Tibial artery (tissue), 4 donors: ENCODE results near the gene SP6.

Source experiments
- DNase-seq, 2 donors: peaks; one replicate each; pipeline ENCODE4 v3.0.0-alpha.2; 2019
- H3K27ac ChIP-seq, 2 donors: fragments of 200-600 bp; sonication (generic) in 1 of 2; 1 replicate in 1 of 2; 2 replicates in 1 of 2; pipeline ENCODE4 v1.5.1; 2018 to 2019; ENCODE audit warnings: mild to moderate bottlenecking in 1 of 2
- H3K27me3 ChIP-seq, 2 donors: fragments of 200-600 bp; sonication (generic) in 1 of 2; one replicate each; pipeline versions ENCODE4 v1.5.1 to v1.6.0; 2016 to 2019
- H3K36me3 ChIP-seq, 3 donors: fragments of 200-600 bp; sonication (generic) in 2 of 3; one replicate each; pipeline ENCODE4 v1.5.1; 2016 to 2019; ENCODE audit warnings: mild to moderate bottlenecking in 2 of 3
- H3K4me1 ChIP-seq, 4 donors: fragments of 200-600 bp; sonication (generic) in 2 of 4; 1 replicate in 3 of 4; 2 replicates in 1 of 4; pipeline ENCODE4 v1.5.1; 2016 to 2019
- H3K4me3 ChIP-seq, 2 donors: fragments of 200-600 bp; sonication (generic) in 1 of 2; 1 replicate in 1 of 2; 2 replicates in 1 of 2; pipeline ENCODE4 v1.5.1; 2018 to 2019; ENCODE audit warnings: mild to moderate bottlenecking in 2 of 2
- H3K9me3 ChIP-seq, 3 donors: fragments of 200-600 bp; sonication (generic) in 1 of 3; one replicate each; pipeline ENCODE4 v1.5.1; 2016 to 2019
- CTCF ChIP-seq, 2 experiments: fragments of 200-600 bp in 1 of 2; fragments of 450-650 bp in 1 of 2; IDR thresholded peaks; one replicate each; pipeline ENCODE4 v1.5.1; 2017 to 2019; ENCODE audit warnings: antibody characterized with exemption in 2 of 2, mild to moderate bottlenecking in 1 of 2, moderate library complexity in 1 of 2
- intact Hi-C: fragments of 100-400 bp; cut with DNase I; formaldehyde crosslinking; loops from one replicate; pipeline ENCODE4 v1.15.0; 2023; ENCODE audit warnings: low total_unique reads

The SP6 gene

GRCh38 chr17:47813512-47814031 is 37.4 kb downstream of the SP6 start:
- peak in 1 of 2 donors; percentile 53 for DNase-seq
- Histone ChIP-seq H3K27me3 (no peaks in the 10 kb centered on the region), H3K27ac (no peak overlapping the region), H3K36me3 (peaks cover 17 to 84% (median 74%) of the 10 kb centered on the region in 3 donors), H3K9me3 (no peaks in the 10 kb centered on the region), H3K4me3 (no peak overlapping the region), H3K4me1 (no peaks in the 10 kb centered on the region)
- intact Hi-C loops = no loop called here
- no peak for TF ChIP-seq CTCF (IDR thresholded peaks at IDR 0.05)

GRCh38 chr17:47813077-47813476 is 37.9 kb downstream of the SP6 start:
- Histone ChIP-seq H3K4me3 (no peak overlapping the region), H3K9me3 (no peaks in the 10 kb centered on the region), H3K27me3 (no peaks in the 10 kb centered on the region), H3K36me3 (peaks cover 21 to 84% (median 74%) of the 10 kb centered on the region in 3 donors), H3K4me1 (no peaks in the 10 kb centered on the region), H3K27ac (no peak overlapping the region)
- intact Hi-C loops = no loop called here
- no peak for TF ChIP-seq CTCF (IDR thresholded peaks at IDR 0.05)
- peak in 1 of 2 donors; percentile 50 for DNase-seq

GRCh38 chr17:47812146-47812920 is 38.6 kb downstream of the SP6 start:
- DNase-seq = peak in 1 of 2 donors; percentile 56
- Histone ChIP-seq H3K4me1 (no peaks in the 10 kb centered on the region), H3K4me3 (no peak overlapping the region)

GRCh38 chr17:47811709-47812108 is 39.3 kb downstream of the SP6 start:
- no peaks in the 10 kb centered on the region for H3K4me1 ChIP-seq
- H3K27me3 ChIP-seq = no peaks in the 10 kb centered on the region
- no peak for TF ChIP-seq CTCF (IDR thresholded peaks at IDR 0.05)
- peaks cover 18 to 84% (median 77%) of the 10 kb centered on the region in 3 donors for H3K36me3 ChIP-seq
- intact Hi-C loops = no loop called here
- no peak for DNase-seq
- no peak overlapping the region for H3K4me3 ChIP-seq
- H3K9me3 ChIP-seq = no peaks in the 10 kb centered on the region
- H3K27ac ChIP-seq = no peak overlapping the region

More at GRCh38 chr17:47812146-47812920, 38.6 kb downstream of the SP6 start:
- H3K9me3 ChIP-seq = no peaks in the 10 kb centered on the region
- H3K36me3 ChIP-seq = peaks cover 21 to 84% (median 77%) of the 10 kb centered on the region in 3 donors
- H3K27ac ChIP-seq = no peak overlapping the region
- no peak for TF ChIP-seq CTCF (IDR thresholded peaks at IDR 0.05)
- intact Hi-C loops = no loop called here
- no peaks in the 10 kb centered on the region for H3K27me3 ChIP-seq

- no peak overlapping the region for H3K4me3 ChIP-seq
- H3K27me3 ChIP-seq = no peaks in the 10 kb centered on the region
- no peak overlapping the region for H3K27ac ChIP-seq
- H3K36me3 ChIP-seq = peaks cover 16 to 80% (median 74%) of the 10 kb centered on the region in 3 donors
- no peaks in the 10 kb centered on the region for H3K4me1 ChIP-seq
- intact Hi-C loops = no loop called here
- DNase-seq = peak in 1 of 2 donors; percentile 25
- no peaks in the 10 kb centered on the region for H3K9me3 ChIP-seq
- TF ChIP-seq CTCF (IDR thresholded peaks at IDR 0.05) = no peak
Observed at GRCh38 chr17:47810901-47811635, 39.9 kb downstream of the SP6 start.
